ENCODE measurements around the gene MIPOL1. TPM values are rescaled to one million over a fixed set of nuclear protein-coding genes. Genes with fewer than 3 reads are reported as not detected.

The MIPOL1 gene
- total RNA-seq, 4 donors from 2014 or later: 4.8 to 21.5 (median 11.8) TPM

GRCh38 chr14:37591941-37592481 lies 394.3 kb downstream of the MIPOL1 start:
- in situ Hi-C loops (cut with MboI; ENCODE audit: low pct_ligation_motif_present in 1 of 4, low pct_unique_long_range_greater_than_20kb in 1 of 4, low sequenced_read_pairs in 3 of 4) (no loop called here), intact Hi-C loops (cut with DNase I; ENCODE audit: low total_unique reads) (no loop called here)
- no peak for TF ChIP-seq CTCF (IDR thresholded peaks at IDR 0.05)
- no peak for TF ChIP-seq POLR2A (IDR thresholded peaks at IDR 0.05)
- TF ChIP-seq POLR2AphosphoS5 (IDR thresholded peaks at IDR 0.05): no peak
- no peak for TF ChIP-seq EP300 (IDR thresholded peaks at IDR 0.05; ENCODE audit: low read depth)
- H3K27me3 ChIP-seq: peaks cover 97% of the 10 kb centered on the region
- H3K4me3 ChIP-seq: peak overlapping the region in 3 of 4 donors; percentile 57 to 68 (median 66)
- H3K9me3 ChIP-seq: no peaks in the 10 kb centered on the region
- no peaks in the 10 kb centered on the region for H3K36me3 ChIP-seq
- peaks cover 2 to 25% (median 10%) of the 10 kb centered on the region in 4 donors for H3K4me1 ChIP-seq
- 19% methylated on average over 25 of the region's 58 CpGs; no CpG with 5 or more reads in 1 of the 2 donors for WGBS, 2 donors (ENCODE audit: low coverage in 1 of 2)
- peak overlapping the region; percentile 54 to 94 (median 90) for H3K27ac ChIP-seq
- peak; percentile 36 for DNase-seq

GRCh38 chr14:37592482-37593408 lies 395.0 kb downstream of the MIPOL1 start:
- no peak for TF ChIP-seq POLR2A (IDR thresholded peaks at IDR 0.05)
- no peak for TF ChIP-seq EP300 (IDR thresholded peaks at IDR 0.05; ENCODE audit: low read depth)
- TF ChIP-seq POLR2AphosphoS5 (IDR thresholded peaks at IDR 0.05): no peak
- no peak for TF ChIP-seq CTCF (IDR thresholded peaks at IDR 0.05)
- Histone ChIP-seq H3K27me3 (peaks cover 97% of the 10 kb centered on the region), H3K4me3 (peak overlapping the region in 3 of 4 donors; percentile 57 to 68 (median 66)), H3K9me3 (no peaks in the 10 kb centered on the region), H3K36me3 (no peaks in the 10 kb centered on the region), H3K27ac (peak overlapping the region; percentile 54 to 94 (median 90)), H3K4me1 (peaks cover 2 to 32% (median 11%) of the 10 kb centered on the region in 4 donors)
- in situ Hi-C loops (cut with MboI; ENCODE audit: low pct_ligation_motif_present in 1 of 4, low pct_unique_long_range_greater_than_20kb in 1 of 4, low sequenced_read_pairs in 3 of 4): no loop called here
- intact Hi-C loops (cut with DNase I; ENCODE audit: low total_unique reads): no loop called here
- peak; percentile 31 for DNase-seq
- 8 to 20% methylated on average over 7 to 23 of the region's 42 CpGs for WGBS, 2 donors (ENCODE audit: low coverage in 1 of 2)

GRCh38 chr14:37593511-37594237 lies 395.9 kb downstream of the MIPOL1 start:
- peak overlapping the region; percentile 90 to 94 (median 90) for H3K27ac ChIP-seq
- peak overlapping the region; percentile 4 to 68 (median 62) for H3K4me3 ChIP-seq
- 11 to 13% methylated on average over 13 to 14 of the region's 14 CpGs for WGBS, 2 donors (ENCODE audit: low coverage in 1 of 2)
- TF ChIP-seq POLR2A (IDR thresholded peaks at IDR 0.05) (no peak), POLR2AphosphoS5 (IDR thresholded peaks at IDR 0.05) (peak in 1 of 3 donors; percentile 32), EP300 (IDR thresholded peaks at IDR 0.05; ENCODE audit: low read depth) (no peak), CTCF (IDR thresholded peaks at IDR 0.05) (no peak)
- no peaks in the 10 kb centered on the region for H3K9me3 ChIP-seq
- in situ Hi-C loops (cut with MboI; ENCODE audit: low pct_ligation_motif_present in 1 of 4, low pct_unique_long_range_greater_than_20kb in 1 of 4, low sequenced_read_pairs in 3 of 4) (no loop called here), intact Hi-C loops (cut with DNase I; ENCODE audit: low total_unique reads) (no loop called here)
- no peaks in the 10 kb centered on the region for H3K36me3 ChIP-seq
- peaks cover 97% of the 10 kb centered on the region for H3K27me3 ChIP-seq
- peaks cover 2 to 34% (median 19%) of the 10 kb centered on the region in 4 donors for H3K4me1 ChIP-seq
- no peak for DNase-seq
